DMS53 treated with DMSO at 0.1 percent for 48 hours (cell line): ENCODE results near the gene HMOX2.
A peak's percentile ranks its signal among the peaks of the same experiment; 100 is the strongest.

Experiments
- DNase-seq: peaks from one replicate; lab custom pipeline; 2025; ENCODE audit not compliant: unreplicated experiment; lab: John Stamatoyannopoulos, UW

HMOX2 gene

GRCh38 chr16:4463522-4464163 is 12.6 kb upstream of the HMOX2 start:
- no peak for DNase-seq

DNA sequence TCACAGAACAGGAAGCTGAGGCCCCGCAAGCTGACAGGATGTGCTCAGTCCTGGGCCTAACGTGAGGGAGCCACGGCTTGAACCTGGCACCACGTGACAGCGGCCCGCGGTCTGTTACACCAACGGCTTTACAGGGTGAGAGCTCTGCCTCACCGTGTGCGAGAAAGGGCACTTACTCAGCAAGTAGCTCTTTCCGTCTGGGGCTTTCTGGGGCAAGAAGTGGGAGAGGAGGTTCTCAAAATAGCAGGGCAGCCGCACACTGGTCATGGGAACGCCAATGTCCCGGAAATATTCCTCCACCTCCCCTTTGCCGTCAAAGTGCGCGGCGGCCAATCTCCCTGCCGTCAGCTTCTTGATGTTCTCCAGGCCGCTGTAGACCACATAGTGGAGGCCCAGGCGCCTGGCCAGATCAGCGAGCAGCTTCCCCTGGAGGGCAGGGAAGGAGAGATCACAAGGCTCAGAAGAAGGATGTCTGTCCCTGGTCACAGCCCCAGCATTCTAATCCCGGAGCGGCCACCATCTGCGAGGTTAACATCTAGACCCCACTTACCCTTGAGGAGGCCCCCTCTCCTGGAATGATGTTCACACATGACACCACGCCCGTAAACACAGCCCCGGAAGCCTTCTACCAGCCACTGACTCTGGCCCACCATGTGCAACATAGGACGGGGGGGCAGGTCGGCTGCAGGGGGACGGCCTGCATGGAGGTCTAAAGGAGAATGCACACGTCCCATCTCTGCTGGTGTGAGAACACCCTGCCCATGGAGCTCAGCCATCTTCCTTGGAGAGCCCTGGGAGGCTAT is 10.0 kb upstream of the HMOX2 start:
- DNase-seq: no peak

- no peak for DNase-seq
Measured at GRCh38 chr16:4467916-4468315, 8.3 kb upstream of the HMOX2 start.

GRCh38 chr16:4468972-4469371 is 7.2 kb upstream of the HMOX2 start:
- no peak for DNase-seq

GRCh38 chr16:4471869-4472268 is 4.3 kb upstream of the HMOX2 start:
- DNase-seq: no peak

DNA sequence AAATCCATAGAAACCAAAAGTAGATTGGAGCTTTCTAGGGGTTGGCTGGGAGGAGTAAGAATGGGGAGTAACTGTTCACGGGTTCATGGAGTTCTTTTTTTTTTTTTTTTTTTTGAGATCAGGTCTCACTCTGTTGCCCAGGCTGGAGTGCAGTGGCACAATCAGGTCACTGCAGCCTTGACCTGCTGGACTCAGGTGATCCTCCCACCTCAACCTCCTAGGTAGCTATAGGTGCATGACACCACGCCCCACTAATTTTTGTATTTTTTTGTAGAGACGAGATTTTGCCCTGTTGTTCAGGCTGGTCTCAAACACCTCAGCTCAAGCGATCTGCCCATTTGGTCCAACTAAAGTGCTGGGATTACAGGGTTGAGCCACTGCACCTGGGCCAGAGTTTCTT is 3.3 kb upstream of the HMOX2 start:
- no peak for DNase-seq

DNA sequence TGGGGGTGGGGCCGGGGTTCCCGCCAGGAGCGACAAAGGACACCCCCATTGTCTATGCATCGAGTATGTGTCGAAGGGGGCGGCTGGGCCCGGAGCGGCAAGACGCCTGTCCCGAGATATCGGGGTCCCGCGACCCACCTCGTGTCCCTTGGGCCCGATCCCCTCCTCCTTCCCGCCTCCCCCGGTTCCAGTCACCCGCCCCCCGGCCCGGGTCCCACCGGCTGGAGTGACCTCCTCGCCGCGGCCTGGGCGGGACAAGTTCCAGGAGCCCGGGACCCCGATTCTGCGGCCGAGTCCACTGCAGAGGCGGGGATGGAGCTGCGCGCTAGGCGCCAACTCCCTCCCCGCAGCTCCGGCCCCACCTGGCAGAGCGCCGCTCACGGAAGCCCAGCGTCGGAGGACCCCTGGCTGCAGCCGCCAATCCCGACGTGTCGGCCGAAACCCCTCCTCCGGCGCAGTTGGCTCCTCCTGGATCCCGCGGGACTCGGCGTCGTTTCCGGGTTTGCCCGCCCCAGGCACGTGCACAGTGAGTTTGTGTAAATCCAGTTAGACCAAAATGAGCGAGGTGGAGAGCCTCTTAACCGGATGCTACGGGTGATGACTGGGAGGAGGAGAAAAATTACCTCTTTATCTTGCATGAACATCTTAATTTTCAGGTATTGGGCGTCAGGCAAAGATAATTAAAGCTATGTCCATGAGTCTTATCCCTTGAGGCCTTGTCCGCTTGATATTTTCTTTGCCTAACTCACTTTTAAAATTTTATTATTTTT is 1.8 kb upstream of the HMOX2 start, which contains the start of gene NMRAL1:
Gene NMRAL1 (minus strand): TSS at position 434 of the 770 bp plus-strand sequence. CDS start 493 bp downstream, outside the sequence.
- peak; percentile 86 for DNase-seq

DNA sequence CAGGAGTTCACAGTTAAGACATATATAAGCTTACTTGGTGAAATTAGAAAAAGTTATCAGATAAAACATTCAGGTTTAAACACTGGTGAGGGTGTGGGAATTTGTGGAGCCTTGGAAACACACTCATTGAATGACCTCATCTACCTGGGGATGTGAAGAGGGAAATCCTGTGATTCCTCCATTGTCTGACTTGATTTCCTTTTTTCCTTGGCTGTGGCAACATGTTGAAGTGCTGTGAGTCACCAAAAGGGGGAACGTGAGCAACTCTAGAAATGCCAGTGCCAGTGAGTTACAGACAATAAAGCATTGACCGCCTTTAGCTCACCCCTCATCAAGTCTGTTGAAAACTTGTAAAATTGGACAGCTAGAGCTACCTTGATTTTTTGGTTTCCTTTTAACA is 1.8 kb downstream of the HMOX2 start:
- peak; percentile 24 for DNase-seq

DNA sequence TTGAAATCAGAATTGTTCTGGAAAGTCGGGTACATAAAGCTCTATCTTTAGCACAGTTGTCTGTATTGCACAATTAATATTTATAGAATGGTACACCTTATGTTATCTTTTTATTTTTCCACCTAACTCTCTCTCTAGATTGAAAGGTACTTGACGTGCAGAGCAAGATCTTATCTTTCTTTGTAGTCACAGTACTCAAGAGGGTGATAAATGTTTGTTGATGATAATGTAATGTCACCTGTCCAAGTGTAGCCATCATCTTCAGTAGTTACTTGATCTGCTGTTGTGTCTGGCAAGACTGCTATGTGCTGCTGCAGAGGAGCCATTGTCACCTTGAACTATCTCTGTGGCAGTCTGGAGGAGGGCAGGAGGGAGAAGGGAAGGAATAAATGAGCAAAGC is 5.3 kb downstream of the HMOX2 start:
- DNase-seq: no peak

- no peak for DNase-seq
Measured at GRCh38 chr16:4481963-4482362, 5.8 kb downstream of the HMOX2 start.

DNA sequence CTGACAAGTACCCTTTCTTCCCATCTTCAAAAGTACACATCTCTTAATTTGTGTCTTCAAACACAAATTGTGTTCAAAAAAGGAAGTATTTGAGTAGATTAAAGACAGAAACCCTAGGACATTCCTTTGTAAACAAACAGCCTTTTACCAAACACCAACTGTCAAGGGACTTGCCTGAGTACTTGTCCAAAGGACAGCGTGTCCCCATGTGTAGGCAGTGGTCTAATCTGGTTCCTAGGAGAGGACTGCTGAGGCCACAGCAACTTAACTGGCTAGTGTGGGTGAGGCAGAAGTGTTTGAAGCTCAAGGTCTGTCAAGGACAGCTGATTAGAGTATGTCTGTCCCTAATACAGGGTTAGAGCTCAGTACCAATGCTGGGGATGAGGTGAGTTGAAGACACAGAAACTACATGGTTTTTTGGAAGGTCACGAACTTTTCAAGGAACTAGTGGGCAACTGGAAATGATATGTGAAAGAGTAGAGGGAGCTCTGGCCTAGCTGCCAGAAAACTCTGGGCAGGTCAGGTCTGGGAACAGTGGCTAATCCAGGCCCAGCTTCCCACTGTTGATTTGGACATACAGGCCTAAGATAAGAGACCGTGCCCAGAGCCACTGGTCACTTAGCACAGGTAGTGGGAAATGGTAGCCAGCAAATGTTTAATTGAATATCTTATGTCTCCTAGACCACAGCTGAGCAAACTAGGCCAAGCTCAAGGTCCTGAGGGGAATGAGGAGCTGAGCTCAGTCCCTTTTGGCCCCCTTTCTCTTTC is 10.1 kb downstream of the HMOX2 start:
- no peak for DNase-seq

DNA sequence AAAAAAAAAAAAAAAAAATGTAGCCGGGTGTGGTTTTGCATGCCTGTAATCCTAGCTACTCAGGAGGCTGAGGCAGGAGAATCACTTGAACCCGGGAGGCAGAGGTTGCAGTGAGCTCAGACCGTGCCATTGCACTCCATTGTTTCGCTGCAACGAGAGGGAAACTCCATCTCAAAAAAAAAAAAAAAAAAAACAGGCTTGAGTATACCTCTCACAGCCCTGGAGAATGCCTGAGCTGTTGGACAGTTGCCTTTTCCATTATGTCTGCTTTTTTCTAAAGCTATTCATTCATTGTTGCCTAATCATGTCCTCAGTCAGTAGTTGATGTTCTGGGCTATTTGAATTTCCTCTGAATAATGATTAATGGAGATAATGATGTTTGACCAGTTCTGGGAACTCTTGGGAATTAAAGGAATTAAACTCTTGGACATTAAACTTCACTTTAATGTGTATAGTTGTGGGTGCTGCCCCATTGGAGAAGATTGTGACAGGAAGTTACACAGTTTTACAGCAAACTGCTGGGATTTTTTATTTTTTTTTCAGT is 11.8 kb downstream of the HMOX2 start:
- no peak for DNase-seq

DNA sequence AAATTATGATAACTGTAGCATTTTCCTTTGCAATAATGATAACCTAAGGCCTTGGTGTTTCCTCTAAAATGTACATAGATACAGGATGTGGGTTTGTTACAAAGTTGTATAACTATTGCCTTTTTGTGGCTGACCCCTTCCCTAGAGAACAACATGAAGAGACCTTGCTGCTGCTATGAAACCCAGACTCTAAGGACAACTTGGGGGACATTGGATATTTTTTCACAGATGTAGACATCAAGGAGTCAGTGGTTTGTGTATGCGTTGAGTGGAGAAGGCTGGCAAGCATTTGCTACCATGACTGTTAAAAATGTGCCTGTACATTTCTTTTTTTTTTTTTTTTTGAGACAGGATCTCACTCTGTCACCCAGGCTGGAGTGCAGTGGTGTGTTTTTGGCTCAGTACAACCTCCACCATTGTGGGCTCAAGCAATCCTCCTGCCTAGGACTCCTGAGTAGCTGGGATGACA is 12.3 kb downstream of the HMOX2 start:
- DNase-seq: no peak

GRCh38 chr16:4489030-4489429 is 12.8 kb downstream of the HMOX2 start:
- DNase-seq: no peak

- no peak for DNase-seq
Measured at GRCh38 chr16:4491898-4492297, 15.7 kb downstream of the HMOX2 start.

DNA sequence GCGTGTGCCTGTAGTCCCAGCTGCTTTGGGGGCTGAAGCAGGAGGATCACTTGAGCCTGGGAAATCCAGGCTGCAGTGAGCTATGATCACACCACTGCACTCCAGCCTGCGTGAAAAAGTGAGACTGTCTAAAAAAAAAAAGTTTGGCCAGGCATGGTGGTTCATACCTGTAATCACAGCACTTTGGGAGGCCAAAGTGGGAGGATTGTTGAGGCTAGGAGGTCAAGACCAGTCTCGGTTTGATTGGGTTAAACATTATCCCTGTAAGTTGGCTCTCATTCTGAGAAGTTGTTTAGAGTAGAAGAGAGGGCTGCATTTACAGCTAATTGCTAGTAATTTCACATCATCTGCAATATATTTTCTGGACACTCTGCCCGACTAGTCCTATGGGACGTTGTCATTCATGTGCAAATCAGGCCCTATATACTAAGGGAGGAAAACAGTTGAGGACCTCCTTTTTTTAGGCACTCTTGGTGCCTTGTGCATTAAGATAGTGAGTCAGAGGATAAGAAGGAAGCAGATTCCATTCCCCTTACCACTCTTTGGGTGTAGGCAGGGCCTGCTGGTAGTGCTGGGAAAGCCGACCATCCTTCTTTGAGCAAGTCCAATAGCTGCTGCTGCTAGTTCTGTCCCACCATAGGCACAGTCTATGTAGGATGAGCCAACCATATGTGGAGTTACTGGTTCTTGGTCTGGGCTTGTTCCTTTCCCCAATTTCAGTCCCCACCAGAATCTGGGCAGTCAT is 18.7 kb downstream of the HMOX2 start:
- DNase-seq: no peak

GRCh38 chr16:4495766-4496165 is 19.6 kb downstream of the HMOX2 start:
- DNase-seq: no peak

DNA sequence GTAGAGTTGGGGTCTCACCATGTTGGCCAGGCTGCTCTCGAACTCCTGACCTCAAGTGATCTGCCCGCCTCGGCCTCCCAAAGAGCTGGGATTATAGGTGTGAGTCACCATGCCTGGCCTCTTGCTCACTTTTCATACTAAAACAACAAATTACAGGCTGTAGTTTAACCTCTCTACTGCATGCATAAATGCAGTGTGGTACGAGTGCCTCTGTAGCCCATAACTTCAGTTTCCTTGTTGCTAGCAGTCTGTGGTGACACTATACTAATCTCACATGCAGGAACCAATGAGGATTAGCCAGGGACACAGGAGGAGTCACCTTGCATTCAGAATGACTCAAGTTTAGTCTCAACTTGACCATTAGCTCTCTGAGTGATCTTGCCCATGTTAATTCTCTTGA is 20.1 kb downstream of the HMOX2 start:
- DNase-seq: no peak

GRCh38 chr16:4498546-4499195 is 22.5 kb downstream of the HMOX2 start:
- no peak for DNase-seq

DNA sequence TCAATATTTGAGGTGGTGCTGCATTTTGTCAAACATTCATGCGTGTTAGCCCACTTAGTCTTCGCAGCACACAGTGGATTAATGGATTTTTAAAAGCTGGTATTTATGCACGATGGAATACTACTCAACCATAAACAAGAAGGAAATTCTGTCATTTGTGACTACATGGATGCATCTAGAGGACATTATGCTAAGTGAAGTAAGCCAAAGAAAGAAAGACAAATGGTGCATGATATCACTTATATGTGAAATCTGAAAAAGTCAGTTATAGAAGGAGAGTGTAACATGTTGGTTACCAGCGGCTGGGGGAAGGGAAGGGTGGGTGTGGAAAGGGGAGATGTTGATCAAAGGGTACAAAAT is 23.0 kb downstream of the HMOX2 start:
- DNase-seq: no peak
